SK-N-MC (cell line): ENCODE results near the gene CMIP.

ENCODE experiments used
- EZH2 ChIP-seq: fragments of 200-600 bp; sonication (generic); IDR thresholded peaks from one replicate; pipeline ENCODE4 v1.6.1; 2017; ENCODE audit warnings: antibody characterized with exemption
- FOXP2 ChIP-seq: optimal IDR thresholded peaks from 2 replicates; pipeline ENCODE3; 2011; ENCODE audit warnings: mild to moderate bottlenecking, moderate library complexity; ENCODE audit not compliant: insufficient read depth; ENCODE audit errors: extremely low read length, control extremely low read depth
- POLR2AphosphoS5 ChIP-seq: IDR thresholded peaks from 2 replicates; pipeline ENCODE4 v1.6.1; 2012; ENCODE audit warnings: mild to moderate bottlenecking, low read depth, low read length, borderline replicate concordance

DNA sequence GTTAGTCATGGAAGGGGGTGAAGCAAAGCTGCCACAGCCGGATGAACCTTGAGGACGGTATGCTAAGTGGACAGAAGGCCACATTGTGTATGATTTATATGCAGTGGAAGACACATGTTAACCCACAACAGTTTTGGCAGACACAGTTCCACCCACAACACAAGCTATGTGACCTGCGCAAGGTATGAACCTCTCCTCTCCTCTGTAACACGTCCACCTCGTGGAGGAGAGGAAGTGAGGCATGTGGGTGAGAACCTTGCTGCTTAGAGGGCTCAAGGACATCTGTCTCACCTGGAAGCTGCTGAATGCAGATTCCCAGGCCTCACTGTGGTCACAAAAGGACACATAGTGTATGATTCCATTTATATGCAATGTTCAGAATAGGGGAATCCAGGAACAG is 198.3 kb downstream of the CMIP start:
- no peak for TF ChIP-seq EZH2
- no peak for TF ChIP-seq POLR2AphosphoS5
- TF ChIP-seq FOXP2: no peak
